SK-N-SH (cell line): ENCODE measurements around the gene CRISPLD2. TPM values are rescaled to one million over a fixed set of nuclear protein-coding genes. Genes with fewer than 3 reads are reported as not detected.

Experiments used
- CTCF ChIA-PET: fragments of 300-600, 350-600 bp; formaldehyde crosslinking; extraction: SDS; loops from one replicate; lab custom pipeline; 2021; lab: Yijun Ruan, JAX
- POLR2A ChIA-PET: fragments of 350-600 bp; sonication (Branson Sonifier 250); formaldehyde crosslinking; extraction: SDS; loops from one replicate; lab custom pipeline; 2020; ENCODE audit warnings: antibody characterized with exemption, inconsistent platforms; lab: Yijun Ruan, JAX
- DNase-seq: peaks from one replicate; pipeline ENCODE4 v3.0.0; 2012
- H2AFZ ChIP-seq: fragments of 200-600 bp; sonication (generic); 2 replicates; pipeline ENCODE4 v1.8.1; 2016; ENCODE audit warnings: antibody characterized with exemption, mild to moderate bottlenecking, low read depth
- H3F3A ChIP-seq: fragments of 200-600 bp; sonication (generic); replicated peaks from 2 replicates; pipeline ENCODE3; 2016; ENCODE audit warnings: antibody characterized with exemption, mild to moderate bottlenecking; ENCODE audit not compliant: insufficient read depth
- H3K27ac ChIP-seq, 2 experiments: fragments of 200-500 bp in 1 of 2; fragments of 200-600 bp in 1 of 2; sonication (Bioruptor generic) in 1 of 2; sonication (generic), shearing (Covaris generic) in 1 of 2; 2 replicates each; pipeline versions ENCODE4 v1.5.1 to v1.6.1; 2014 to 2016; ENCODE audit warnings: low read depth in 2 of 2, inconsistent platforms in 1 of 2, low read length in 1 of 2, mild to moderate bottlenecking in 1 of 2, mixed read lengths in 1 of 2
- H3K27me3 ChIP-seq: fragments of 200-600 bp; sonication (generic), shearing (Covaris generic); 2 replicates; pipeline ENCODE4 v1.6.1; 2016; ENCODE audit warnings: mixed run types; ENCODE audit not compliant: insufficient read depth
- H3K36me3 ChIP-seq, 2 experiments: fragments of 200-500 bp in 1 of 2; fragments of 200-600 bp in 1 of 2; sonication (Bioruptor generic) in 1 of 2; sonication (generic) in 1 of 2; replicated peaks in 1 of 2; 2 replicates each; pipeline versions ENCODE3 to v1.5.1; 2014 to 2016; ENCODE audit warnings: low read length in 1 of 2, mild to moderate bottlenecking in 1 of 2; ENCODE audit not compliant: insufficient read depth in 2 of 2, control insufficient read depth in 1 of 2
- H3K4me1 ChIP-seq, 2 experiments: fragments of 200-500 bp in 1 of 2; fragments of 200-600 bp in 1 of 2; sonication (Bioruptor generic) in 1 of 2; sonication (generic), shearing (Covaris generic) in 1 of 2; 2 replicates each; pipeline versions ENCODE4 v1.5.1 to v1.6.1; 2014 to 2016; ENCODE audit warnings: low read depth in 1 of 2, low read length in 1 of 2, mixed run types in 1 of 2; ENCODE audit not compliant: insufficient read depth in 2 of 2, control insufficient read depth in 1 of 2
- H3K4me2 ChIP-seq: fragments of 200-600 bp; sonication (generic), shearing (Covaris generic); 2 replicates; pipeline ENCODE4 v1.6.1; 2017; ENCODE audit warnings: mixed run types
- H3K4me3 ChIP-seq, 2 experiments: fragments of 200-500 bp in 1 of 2; fragments of 200-600 bp in 1 of 2; sonication (Bioruptor generic) in 1 of 2; sonication (generic), shearing (Covaris generic) in 1 of 2; 2 replicates each; pipeline versions ENCODE4 v1.5.1 to v1.8.1; 2014 to 2016; ENCODE audit warnings: low read depth in 2 of 2, inconsistent platforms in 1 of 2, low read length in 1 of 2, mild to moderate bottlenecking in 1 of 2, mixed read lengths in 1 of 2, moderate library complexity in 1 of 2
- H3K79me2 ChIP-seq: fragments of 200-600 bp; sonication (generic); 2 replicates; pipeline ENCODE4 v1.8.1; 2017; ENCODE audit warnings: mild to moderate bottlenecking; ENCODE audit not compliant: insufficient read depth
- H3K9ac ChIP-seq: fragments of 200-600 bp; sonication (generic); 2 replicates; pipeline ENCODE4 v1.6.1; 2017; ENCODE audit warnings: mixed run types
- H3K9me2 ChIP-seq: fragments of 200-600 bp; sonication (generic); 2 replicates; pipeline ENCODE4 v1.6.1; 2017; ENCODE audit warnings: mixed run types
- H3K9me3 ChIP-seq: fragments of 200-600 bp; sonication (generic); 2 replicates; pipeline ENCODE4 v1.6.1; 2017; ENCODE audit warnings: mixed run types, mild to moderate bottlenecking, moderate library complexity
- H4K20me1 ChIP-seq: fragments of 200-600 bp; sonication (generic); 2 replicates; pipeline ENCODE4 v1.6.1; 2017; ENCODE audit warnings: mild to moderate bottlenecking, mixed run types; ENCODE audit not compliant: insufficient read depth
- ELF1 ChIP-seq: IDR thresholded peaks from 2 replicates; pipeline ENCODE4 v1.4.0; 2012
- EZH2phosphoT487 ChIP-seq: fragments of 200-600 bp; sonication (generic); IDR thresholded peaks from 2 replicates; pipeline ENCODE4 v1.6.1; 2017; ENCODE audit warnings: low read depth, mixed run types, mild to moderate bottlenecking, antibody characterized with exemption, moderate library complexity, borderline replicate concordance
- FOSL2 ChIP-seq: IDR thresholded peaks from 2 replicates; pipeline ENCODE4 v1.4.0; 2012; ENCODE audit warnings: low read depth, mild to moderate bottlenecking, moderate library complexity, borderline replicate concordance
- FOXM1 ChIP-seq: IDR thresholded peaks from 2 replicates; pipeline ENCODE4 v1.4.0; 2012; ENCODE audit warnings: low read depth, mild to moderate bottlenecking
- GABPA ChIP-seq: IDR thresholded peaks from 2 replicates; pipeline ENCODE4 v1.4.0; 2012; ENCODE audit warnings: low read depth, mild to moderate bottlenecking
- GATA2 ChIP-seq: sonication (generic); formaldehyde crosslinking; IDR thresholded peaks from 2 replicates; pipeline ENCODE4 v1.5.0; 2020; ENCODE audit warnings: mild to moderate bottlenecking, missing genetic modification reagents
- JUND ChIP-seq: IDR thresholded peaks from 2 replicates; pipeline ENCODE4 v1.4.0; 2012
- MAX ChIP-seq: IDR thresholded peaks from 2 replicates; pipeline ENCODE4 v1.4.0; 2012; ENCODE audit warnings: low read depth
- MXI1 ChIP-seq: IDR thresholded peaks from 2 replicates; pipeline ENCODE4 v1.6.1; 2012; ENCODE audit warnings: mild to moderate bottlenecking, low read depth, low read length, improper control_type of control experiment
- NFIC ChIP-seq: IDR thresholded peaks from 2 replicates; pipeline ENCODE4 v1.4.0; 2012; ENCODE audit warnings: borderline replicate concordance
- NRF1 ChIP-seq: IDR thresholded peaks from 2 replicates; pipeline ENCODE4 v1.6.1; 2012; ENCODE audit warnings: low read depth, mild to moderate bottlenecking, low read length
- POLR2AphosphoS5 ChIP-seq: IDR thresholded peaks from 2 replicates; pipeline ENCODE4 v1.6.1; 2012; ENCODE audit warnings: low read depth, low read length
- RAD21 ChIP-seq: IDR thresholded peaks from 2 replicates; pipeline ENCODE4 v1.6.1; 2012; ENCODE audit warnings: mild to moderate bottlenecking, low read length
- RXRA ChIP-seq: IDR thresholded peaks from 2 replicates; pipeline ENCODE4 v1.4.0; 2012; ENCODE audit warnings: low read depth, mild to moderate bottlenecking, borderline replicate concordance
- SIN3A ChIP-seq: IDR thresholded peaks from 2 replicates; pipeline ENCODE4 v1.6.1; 2012; ENCODE audit warnings: low read depth, mild to moderate bottlenecking, low read length, moderate library complexity, borderline replicate concordance
- SMC3 ChIP-seq: IDR thresholded peaks from 2 replicates; pipeline ENCODE4 v1.6.1; 2012; ENCODE audit warnings: low read depth, low read length, improper control_type of control experiment
- TAF1 ChIP-seq: IDR thresholded peaks from 2 replicates; pipeline ENCODE4 v1.6.1; 2012; ENCODE audit warnings: low read depth, mild to moderate bottlenecking, low read length, moderate library complexity, borderline replicate concordance
- USF1 ChIP-seq: IDR thresholded peaks from 2 replicates; pipeline ENCODE4 v1.4.0; 2012; ENCODE audit warnings: low read depth, borderline replicate concordance
- USF2 ChIP-seq: fragments of 150-350 bp; IDR thresholded peaks from 2 replicates; pipeline ENCODE4 v1.6.1; 2017; ENCODE audit warnings: antibody characterized with exemption, low read length, low read depth, borderline replicate concordance
- YY1 ChIP-seq: IDR thresholded peaks from 2 replicates; pipeline ENCODE4 v1.4.0; 2012; ENCODE audit warnings: low read depth, mild to moderate bottlenecking
- WGBS: methylation state at CpG from one replicate; pipeline ENCODE4 v1.1.6; 2017; ENCODE audit warnings: low lambda C conversion rate; 5-methylcytosine and 5-hydroxymethylcytosine counted together
- polyA plus RNA-seq, 3 experiments: library from polyadenylated mRNA; depleted of rRNA; stranded (reverse); fragments of >200 nt; gene quantifications; 2 replicates each; pipeline ENCODE4 v1.2.3, GENCODE V29; 2012

The CRISPLD2 gene
- polyA plus RNA-seq, 1 of the 3 experiments (the other 2 are of a cell fraction): 6.3 TPM

- H3K9me3 ChIP-seq: no peaks in the 10 kb centered on the region
- H3K9ac ChIP-seq: no peak overlapping the region
- H3K4me3 ChIP-seq: no peak overlapping the region
- WGBS: 69% methylated on average over 6 of the region's 6 CpGs
- H3K79me2 ChIP-seq: no peaks in the 10 kb centered on the region
- no peaks in the 10 kb centered on the region for H3K27me3 ChIP-seq
- H3K27ac ChIP-seq: no peak overlapping the region
- H3K9me2 ChIP-seq: no peaks in the 10 kb centered on the region
- no peak overlapping the region for H2AFZ ChIP-seq
- no peak overlapping the region for H3K4me2 ChIP-seq
- DNase-seq: no peak
- H3K4me1 ChIP-seq: peaks cover 0 to 3% of the 10 kb centered on the region in 2 experiments; a peak in 1 of 4 replicates
- H4K20me1 ChIP-seq: no peaks in the 10 kb centered on the region
- CTCF ChIA-PET: interaction anchor here (1.0 to 5.7 kb wide), 5 partner anchors 9 to 148 kb away, joined by 3 to 32 read pairs (median 5); no protein-coding TSS in a partner anchor
- TF ChIP-seq FOXM1 (no peak), TAF1 (no peak), GATA2 (CRISPR knock-in tag) (no peak), MXI1 (no peak), SIN3A (no peak), NFIC (no peak), POLR2AphosphoS5 (no peak), ELF1 (no peak), EZH2phosphoT487 (no peak)
- POLR2A ChIA-PET: no interaction called here
- no peaks in the 10 kb centered on the region for H3F3A ChIP-seq
- no peaks in the 10 kb centered on the region for H3K36me3 ChIP-seq
Measured at GRCh38 chr16:84916850-84917249, 97.1 kb downstream of the CRISPLD2 start.

GRCh38 chr16:84917492-84917891, 97.7 kb downstream of the CRISPLD2 start:
- Histone ChIP-seq H3K27me3 (no peaks in the 10 kb centered on the region), H3K9me3 (no peaks in the 10 kb centered on the region), H4K20me1 (no peaks in the 10 kb centered on the region), H3K4me2 (no peak overlapping the region), H3K9ac (no peak overlapping the region), H2AFZ (no peak overlapping the region), H3K27ac (no peak overlapping the region), H3K36me3 (no peaks in the 10 kb centered on the region), H3K4me3 (no peak overlapping the region), H3K79me2 (no peaks in the 10 kb centered on the region), H3K4me1 (peaks cover 0 to 8% of the 10 kb centered on the region in 2 experiments; a peak in 1 of 4 replicates), H3K9me2 (no peaks in the 10 kb centered on the region), H3F3A (no peaks in the 10 kb centered on the region)
- DNase-seq: no peak
- ChIA-PET POLR2A (no interaction called here), CTCF (interaction anchor here (1.1 to 5.7 kb wide), 3 partner anchors 8 to 163 kb away, joined by 3 to 32 read pairs (median 16); no protein-coding TSS in a partner anchor)
- no peak for TF ChIP-seq RAD21
- TF ChIP-seq GABPA: no peak
- TF ChIP-seq FOSL2: no peak
- no peak for TF ChIP-seq MXI1
- TF ChIP-seq USF2: no peak
- TF ChIP-seq NRF1: no peak
- TF ChIP-seq MAX: no peak
- no peak for TF ChIP-seq USF1
- no peak for TF ChIP-seq FOXM1
- TF ChIP-seq NFIC: no peak
- TF ChIP-seq SMC3: no peak
- no peak for TF ChIP-seq EZH2phosphoT487
- TF ChIP-seq TAF1: no peak
- no peak for TF ChIP-seq YY1
- no peak for TF ChIP-seq RXRA
- TF ChIP-seq JUND: no peak
- WGBS: 75% methylated on average over 11 of the region's 11 CpGs
